HL-60/S4 treated with retinoic acid at 250 ng/mL for 4 days and 3 days (cell line): ENCODE results near the gene HPS4.
"Not testable (repeated sequence)": the region's sequence is repeated elsewhere in the genome, so short reads cannot be mapped to it uniquely, and the experiment has no call there.

Experiments
- in situ Hi-C: fragments of 300-500 bp; cut with MboI; formaldehyde crosslinking; loops from 2 replicates; pipeline ENCODE4 v1.7.0; 2022; ENCODE audit warnings: low sequenced_read_pairs

HPS4 gene

DNA sequence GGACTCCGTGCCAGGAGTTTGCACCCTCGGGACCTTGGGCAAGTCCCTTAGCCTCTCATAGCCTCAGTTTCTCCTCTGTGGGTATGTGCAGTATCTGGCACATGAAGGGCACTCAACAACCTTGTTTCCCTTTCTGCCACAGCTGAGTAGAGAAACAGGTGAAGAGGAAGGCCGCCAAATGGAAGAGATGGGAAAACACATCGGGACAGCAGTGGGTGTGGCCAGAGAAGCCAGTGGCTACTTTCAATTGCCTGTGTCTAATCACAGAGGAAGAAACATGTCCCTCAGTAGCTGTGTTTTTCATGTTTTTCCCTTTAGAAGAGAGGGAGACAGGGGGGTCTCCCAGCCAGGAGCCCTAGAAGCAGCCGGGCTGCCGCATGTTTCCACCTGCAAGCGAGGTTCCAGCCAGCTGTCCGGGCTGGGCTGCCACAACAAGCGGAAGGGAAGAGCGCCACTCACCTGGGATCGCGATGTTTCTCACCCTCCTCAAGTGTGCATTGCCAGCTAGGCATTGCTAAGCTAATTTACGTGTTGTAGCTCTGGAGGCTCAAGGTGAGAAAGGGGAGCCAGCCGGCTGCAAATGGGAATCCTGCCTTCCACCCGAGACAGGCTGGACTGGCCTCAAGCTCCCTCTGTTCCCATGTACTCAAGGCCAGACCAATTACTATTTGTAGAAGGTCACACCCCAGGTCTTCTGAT, 37.9 kb downstream of the HPS4 start:
- in situ Hi-C loops = no loop called here

DNA sequence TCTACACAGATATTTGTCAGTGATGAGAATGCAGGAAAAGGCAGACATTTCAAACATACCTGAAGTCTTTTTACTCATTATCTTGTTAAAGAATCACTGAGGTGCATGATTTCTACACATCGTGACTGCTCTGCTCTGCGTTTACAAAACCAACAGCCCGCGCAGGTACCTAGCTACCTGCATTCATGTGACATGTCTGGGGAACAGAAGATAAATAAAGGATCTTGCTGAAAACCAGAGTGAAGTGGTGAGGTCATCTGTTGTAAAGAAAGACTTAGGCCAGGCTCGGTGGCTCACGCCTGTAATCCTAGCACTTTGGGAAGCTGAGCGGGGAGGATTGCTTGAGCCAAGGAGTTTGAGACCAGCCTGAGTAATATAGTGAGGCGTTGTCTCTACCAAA, 38.8 kb downstream of the HPS4 start:
- in situ Hi-C loops = no loop called here

- in situ Hi-C loops = no loop called here
Measured at GRCh38 chr22:26443901-26444690, 39.5 kb downstream of the HPS4 start.

DNA sequence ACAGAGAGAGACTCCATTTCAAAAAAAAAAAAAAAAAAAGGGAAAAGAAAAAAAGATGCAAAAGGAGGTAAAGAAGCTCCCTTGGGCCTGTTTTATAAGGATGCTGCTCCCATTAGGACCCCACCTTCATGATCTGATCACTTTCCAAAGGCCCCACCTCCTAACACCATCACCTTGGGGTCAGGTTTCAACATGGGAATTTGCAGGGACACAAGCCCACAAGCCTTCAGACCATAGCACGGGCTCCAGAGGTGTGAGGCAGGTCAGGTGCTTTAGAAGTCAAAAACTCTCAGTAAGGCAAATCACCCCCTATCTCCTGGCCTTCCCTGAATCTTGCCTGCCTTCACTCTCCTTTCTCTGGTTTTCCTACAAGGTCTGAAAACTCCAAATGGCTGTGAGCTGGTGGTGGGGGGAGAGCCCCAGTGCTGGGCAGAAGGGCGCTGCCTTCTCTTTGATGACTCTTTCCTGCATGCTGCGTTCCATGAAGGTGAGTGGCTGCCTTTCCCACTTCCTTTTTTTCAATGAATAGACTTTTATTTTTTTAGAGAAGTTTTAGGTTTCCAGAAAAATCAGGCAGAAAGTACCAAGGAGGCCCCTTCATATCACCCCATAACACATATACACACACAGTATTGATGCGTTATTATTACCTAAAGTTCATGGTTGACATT, 41.4 kb downstream of the HPS4 start:
- in situ Hi-C loops = no loop called here

- in situ Hi-C loops = no loop called here
Measured at GRCh38 chr22:26439559-26439958, 44.0 kb downstream of the HPS4 start.

- in situ Hi-C loops = not testable (repeated sequence)
Measured at GRCh38 chr22:26438776-26439175, 44.8 kb downstream of the HPS4 start.

GRCh38 chr22:26437694-26438392, 45.7 kb downstream of the HPS4 start:
- in situ Hi-C loops = no loop called here

GRCh38 chr22:26436903-26437515, 46.6 kb downstream of the HPS4 start:
- in situ Hi-C loops = no loop called here

DNA sequence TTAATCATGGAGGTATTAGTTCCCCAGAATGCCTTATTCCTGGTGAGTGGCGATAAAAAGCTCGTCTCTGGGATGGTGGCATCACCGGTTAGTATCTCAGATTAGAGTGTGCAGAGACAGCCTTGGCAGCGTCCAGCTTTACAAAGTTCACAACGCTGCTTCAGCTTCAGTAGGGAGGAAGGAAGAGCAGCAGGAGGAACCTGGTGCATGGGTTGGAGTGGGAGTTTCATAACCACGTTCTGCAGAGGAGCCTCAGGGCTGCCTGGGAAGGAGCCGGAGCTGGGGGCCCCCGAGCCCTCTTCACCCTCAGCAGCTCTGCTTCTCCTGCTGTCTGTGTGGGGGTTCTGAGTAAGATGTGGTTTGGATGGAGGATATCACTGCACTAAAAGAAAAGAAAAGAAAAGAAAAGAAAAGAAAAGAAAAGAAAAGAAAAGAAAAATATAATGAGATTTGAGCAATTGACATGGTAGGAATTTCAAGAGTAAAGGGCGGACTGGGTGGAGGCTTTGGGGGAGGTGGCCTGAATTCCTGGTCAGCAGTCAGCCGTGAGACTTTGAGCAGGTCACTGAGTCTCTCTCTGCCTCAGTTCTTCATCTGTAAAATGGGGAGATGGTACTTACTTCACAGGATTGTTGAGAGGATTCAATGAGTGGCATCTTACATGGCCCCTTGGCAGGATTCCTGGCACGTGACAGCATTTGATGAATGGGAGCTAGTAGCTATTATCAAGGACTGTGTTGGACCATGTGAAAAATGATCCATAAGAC, 48.1 kb downstream of the HPS4 start:
- in situ Hi-C loops = no loop called here

GRCh38 chr22:26433805-26434204, 49.8 kb downstream of the HPS4 start:
- in situ Hi-C loops = no loop called here

DNA sequence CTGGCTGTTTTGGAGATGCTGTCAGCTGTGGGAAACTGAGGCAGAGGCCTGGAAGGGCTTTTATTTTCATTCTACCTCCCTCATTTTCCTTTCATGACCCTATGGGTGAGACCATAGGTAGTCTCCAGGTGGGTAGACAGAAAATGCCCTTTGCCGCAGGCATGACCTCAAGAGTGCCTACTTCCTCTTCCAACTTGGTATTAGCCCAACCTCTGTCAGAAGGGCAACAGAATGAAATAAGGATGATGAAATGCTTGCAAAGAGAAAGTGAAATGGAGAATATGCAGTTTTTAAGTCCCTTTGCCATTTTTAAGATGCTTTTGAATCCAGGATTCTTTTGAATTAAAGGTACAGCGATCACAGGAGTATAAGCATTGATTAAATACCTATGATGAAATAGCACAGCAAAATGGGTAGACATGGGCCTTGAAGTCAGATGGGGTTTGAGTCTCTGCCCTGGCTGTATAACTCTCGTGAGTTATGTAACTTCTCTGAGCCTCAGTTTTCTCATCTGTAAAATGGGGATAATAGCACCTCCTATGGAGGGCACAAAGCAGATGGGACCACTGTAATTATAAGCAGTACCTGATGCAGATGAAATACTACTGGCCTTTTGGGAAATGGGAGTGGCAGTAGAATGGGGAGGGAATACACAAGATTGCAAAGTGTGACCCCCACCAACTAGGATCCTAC, 50.8 kb downstream of the HPS4 start:
- in situ Hi-C loops = no loop called here

GRCh38 chr22:26431261-26431995, 52.2 kb downstream of the HPS4 start:
- in situ Hi-C loops = no loop called here

DNA sequence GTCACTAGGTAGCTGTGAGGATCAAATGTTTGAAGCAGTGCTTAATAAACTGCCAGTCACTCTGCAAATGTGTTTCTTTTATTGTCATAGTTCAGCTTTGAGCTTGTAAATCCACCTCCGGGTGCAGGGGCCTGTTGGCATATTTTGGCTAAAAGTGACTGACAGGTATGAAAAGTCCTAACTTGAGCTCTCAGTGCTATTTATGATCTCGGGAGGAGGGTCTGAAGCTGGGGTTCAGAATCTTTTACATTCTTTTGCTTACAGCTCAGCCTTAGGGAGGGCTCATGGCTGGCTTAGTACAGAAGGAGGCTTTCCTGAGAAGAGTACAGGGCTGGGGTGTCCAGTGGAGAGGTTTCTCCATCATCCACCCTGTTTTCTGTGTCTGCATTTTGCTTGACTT, 53.0 kb downstream of the HPS4 start:
- in situ Hi-C loops = no loop called here

DNA sequence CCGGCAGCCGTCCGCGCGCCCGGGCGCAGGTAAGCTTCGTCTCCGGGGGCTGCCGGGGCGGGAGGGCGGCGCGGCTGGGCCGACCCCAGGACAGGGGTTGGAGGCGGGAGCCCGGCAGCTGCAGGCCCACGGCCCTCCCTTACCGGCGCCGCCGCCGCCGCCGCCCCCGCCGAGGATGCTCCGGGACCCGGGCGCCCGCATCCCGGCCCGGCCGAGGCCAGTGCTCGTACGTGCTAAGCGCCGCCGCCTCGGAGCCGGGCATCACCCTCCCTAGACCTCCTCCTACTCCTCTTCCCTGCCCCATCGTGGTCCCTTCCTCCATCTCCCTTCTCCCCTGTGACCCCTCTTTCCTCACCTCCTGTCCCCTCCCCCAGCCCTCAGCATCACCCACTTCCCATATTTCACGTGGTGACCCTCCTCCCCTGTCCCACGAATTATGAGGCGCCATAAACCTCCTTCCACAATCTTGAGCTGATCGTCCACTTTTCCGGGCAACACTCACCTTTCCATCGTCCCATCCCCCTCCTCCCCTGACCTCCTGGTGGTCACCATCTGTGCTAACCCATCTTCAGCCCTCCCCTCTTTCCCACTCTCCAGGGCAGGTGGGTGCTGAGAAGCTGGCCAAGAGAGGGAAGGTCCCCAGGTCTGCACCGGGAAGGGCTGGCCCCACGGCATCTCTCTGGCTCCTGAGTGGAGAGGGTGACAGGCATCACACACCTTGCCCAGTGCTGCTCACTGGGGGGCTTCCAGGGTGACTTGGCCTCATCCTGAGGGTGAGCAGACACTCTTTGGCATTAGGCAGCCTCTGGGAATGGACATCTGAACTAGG, 53.9 kb downstream of the HPS4 start:
- in situ Hi-C loops = no loop called here

DNA sequence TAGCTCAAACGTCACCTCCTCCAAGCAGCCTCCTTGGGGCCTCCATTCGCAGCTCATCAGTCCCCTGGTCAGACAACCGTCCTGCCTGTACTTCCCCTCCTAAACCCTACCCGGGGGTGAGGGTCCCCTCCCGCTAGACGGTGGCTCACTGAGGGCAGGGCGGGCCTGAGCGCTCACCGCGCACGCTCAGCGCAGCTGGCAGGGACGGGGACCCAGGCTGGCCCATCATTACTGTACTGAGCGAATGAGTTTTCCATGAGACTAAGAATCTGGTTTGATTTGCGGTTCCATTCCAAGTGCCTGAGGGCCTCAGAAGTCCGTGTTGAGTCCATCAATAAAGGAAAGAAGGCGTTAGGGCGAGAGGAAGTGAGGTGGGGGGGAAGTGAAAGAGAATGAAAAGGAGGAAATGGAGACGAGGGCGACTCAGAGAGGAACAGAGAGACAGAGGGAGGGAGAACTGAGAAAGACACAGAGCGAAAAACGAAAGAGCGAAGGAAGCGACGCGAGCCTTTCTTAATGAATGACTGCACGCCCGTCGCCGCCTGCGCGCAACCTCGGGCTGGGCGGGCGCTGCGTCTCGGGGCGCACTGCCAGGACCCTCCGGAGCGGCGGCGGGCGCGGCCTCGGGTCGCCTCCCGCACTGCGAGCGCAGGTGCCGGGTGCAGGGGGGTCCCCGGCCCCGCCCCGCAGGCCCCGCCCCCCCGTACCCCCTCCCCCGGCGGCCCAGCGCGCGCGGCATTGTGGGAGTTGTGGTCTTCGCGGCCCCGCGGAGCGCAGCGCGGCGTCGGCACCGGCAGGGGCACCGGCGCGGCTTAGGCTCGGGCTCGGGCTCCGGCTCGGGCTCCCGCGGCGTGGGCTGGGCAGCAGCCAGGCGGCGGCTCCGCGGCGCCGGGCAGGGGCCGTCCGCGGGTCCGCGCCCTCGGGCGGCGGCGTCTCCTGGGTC, 54.8 kb downstream of the HPS4 start, which contains the start of gene ASPHD2:
ASPHD2 (plus strand) TSS at position 746 of the 943 bp plus-strand sequence. CDS start 4,356 bp downstream, outside the sequence.
- in situ Hi-C loops = no loop called here

GRCh38 chr22:26426924-26427323, 56.7 kb downstream of the HPS4 start:
- in situ Hi-C loops = no loop called here

GRCh38 chr22:26418620-26419019, 65.0 kb downstream of the HPS4 start:
- in situ Hi-C loops = no loop called here
